ENCODE measurements around the gene SCN8A.
A peak's percentile ranks its signal among the peaks of the same experiment; 100 is the strongest.

SCN8A gene

GRCh38 chr12:51847643-51848325, 256.8 kb downstream of the SCN8A start:
- Histone ChIP-seq H3K4me3 (peak overlapping the region; percentile 43 to 61), H3K9me3 (no peaks in the 10 kb centered on the region), H3K36me3 (no peaks in the 10 kb centered on the region), H3K4me1 (peaks cover 0 to 26% (median 23%) of the 10 kb centered on the region in 4 donors), H3K27ac (no peak overlapping the region), H3K27me3 (peaks cover 0 to 74% of the 10 kb centered on the region in 2 donors)
- DNase-seq: no peak
- intact Hi-C loops (cut with DNase I; ENCODE audit: low total_unique reads): no loop called here
- no peak for TF ChIP-seq CTCF (IDR thresholded peaks at IDR 0.05)

GRCh38 chr12:51848326-51848727, 257.3 kb downstream of the SCN8A start, which contains the start of gene FIGNL2:
TSS of gene FIGNL2 (minus strand) at chr12:51848718. CDS start at chr12:51822413, 26,305 bp downstream.
- H3K36me3 ChIP-seq: no peaks in the 10 kb centered on the region
- intact Hi-C loops (cut with DNase I; ENCODE audit: low total_unique reads): no loop called here
- H3K27me3 ChIP-seq: peaks cover 0 to 70% of the 10 kb centered on the region in 2 donors
- no peak for TF ChIP-seq CTCF (IDR thresholded peaks at IDR 0.05)
- peak within 1 kb of the TSS; percentile 43 to 61 for H3K4me3 ChIP-seq
- DNase-seq: no peak
- H3K4me1 ChIP-seq: peaks cover 0 to 26% (median 23%) of the 10 kb centered on the region in 4 donors
- no peak within 1 kb of the TSS for H3K27ac ChIP-seq
- no peaks in the 10 kb centered on the region for H3K9me3 ChIP-seq

- H3K9me3 ChIP-seq: no peaks in the 10 kb centered on the region
- H3K4me1 ChIP-seq: peaks cover 0 to 26% (median 23%) of the 10 kb centered on the region in 4 donors
- DNase-seq: no peak
- no peak for TF ChIP-seq CTCF (IDR thresholded peaks at IDR 0.05)
- no peaks in the 10 kb centered on the region for H3K36me3 ChIP-seq
- H3K27me3 ChIP-seq: peaks cover 0 to 62% of the 10 kb centered on the region in 2 donors
- peak overlapping the region; percentile 43 to 61 for H3K4me3 ChIP-seq
- no peak overlapping the region for H3K27ac ChIP-seq
- intact Hi-C loops (cut with DNase I; ENCODE audit: low total_unique reads): no loop called here
These were observed 258.1 kb downstream of the SCN8A start for GRCh38 chr12:51848841-51849735.

- Histone ChIP-seq H3K4me1 (peaks cover 0 to 26% (median 23%) of the 10 kb centered on the region in 4 donors), H3K27me3 (peaks cover 0 to 50% of the 10 kb centered on the region in 2 donors), H3K36me3 (no peaks in the 10 kb centered on the region), H3K4me3 (no peak overlapping the region), H3K27ac (no peak overlapping the region), H3K9me3 (no peaks in the 10 kb centered on the region)
- DNase-seq: no peak
- TF ChIP-seq CTCF (IDR thresholded peaks at IDR 0.05): no peak
- intact Hi-C loops (cut with DNase I; ENCODE audit: low total_unique reads): no loop called here
These were observed 259.3 kb downstream of the SCN8A start for GRCh38 chr12:51850081-51850964.

- H3K4me1 ChIP-seq: peaks cover 0 to 31% (median 26%) of the 10 kb centered on the region in 4 donors
- DNase-seq: no peak
- no peak overlapping the region for H3K27ac ChIP-seq
- no peak for TF ChIP-seq CTCF (IDR thresholded peaks at IDR 0.05)
- H3K36me3 ChIP-seq: no peaks in the 10 kb centered on the region
- no peak overlapping the region for H3K4me3 ChIP-seq
- H3K27me3 ChIP-seq: peaks cover 0 to 47% of the 10 kb centered on the region in 2 donors
- intact Hi-C loops (cut with DNase I; ENCODE audit: low total_unique reads): no loop called here
- H3K9me3 ChIP-seq: no peaks in the 10 kb centered on the region
These were observed 259.9 kb downstream of the SCN8A start for GRCh38 chr12:51850965-51851299.
